Measurements from ENCODE around the gene ADARB1. TPM values are rescaled to one million over a fixed set of nuclear protein-coding genes. Genes with fewer than 3 reads are reported as not detected.
A peak's percentile ranks its signal among the peaks of the same experiment; 100 is the strongest.

Gene ADARB1
- total and polyA plus RNA-seq, 9 donors = 6.0 to 23.7 (median 16.3) TPM

- 62 to 81% (median 77%) methylated on average over 4 of the region's 4 CpGs for WGBS, 3 donors
- peak in 1 of 5 donors; percentile 58 for DNase-seq
- Histone ChIP-seq H3K27ac (no peak overlapping the region), H3K27me3 (no peaks in the 10 kb centered on the region), H3K4me1 (ENCODE audit: insufficient read depth) (peaks cover 1% of the 10 kb centered on the region), H3K9me3 (no peaks in the 10 kb centered on the region), H3K4me3 (no peak overlapping the region), H3K36me3 (no peaks in the 10 kb centered on the region)
- no peak for TF ChIP-seq EP300 (IDR thresholded peaks at IDR 0.05)
- TF ChIP-seq CTCF (IDR thresholded peaks at IDR 0.05) = no peak
- TF ChIP-seq POLR2A (IDR thresholded peaks at IDR 0.05) = no peak
- intact Hi-C loops (cut with DNase I) = no loop called here
Measured at GRCh38 chr21:45220071-45220481, 145.7 kb downstream of the ADARB1 start.

DNA sequence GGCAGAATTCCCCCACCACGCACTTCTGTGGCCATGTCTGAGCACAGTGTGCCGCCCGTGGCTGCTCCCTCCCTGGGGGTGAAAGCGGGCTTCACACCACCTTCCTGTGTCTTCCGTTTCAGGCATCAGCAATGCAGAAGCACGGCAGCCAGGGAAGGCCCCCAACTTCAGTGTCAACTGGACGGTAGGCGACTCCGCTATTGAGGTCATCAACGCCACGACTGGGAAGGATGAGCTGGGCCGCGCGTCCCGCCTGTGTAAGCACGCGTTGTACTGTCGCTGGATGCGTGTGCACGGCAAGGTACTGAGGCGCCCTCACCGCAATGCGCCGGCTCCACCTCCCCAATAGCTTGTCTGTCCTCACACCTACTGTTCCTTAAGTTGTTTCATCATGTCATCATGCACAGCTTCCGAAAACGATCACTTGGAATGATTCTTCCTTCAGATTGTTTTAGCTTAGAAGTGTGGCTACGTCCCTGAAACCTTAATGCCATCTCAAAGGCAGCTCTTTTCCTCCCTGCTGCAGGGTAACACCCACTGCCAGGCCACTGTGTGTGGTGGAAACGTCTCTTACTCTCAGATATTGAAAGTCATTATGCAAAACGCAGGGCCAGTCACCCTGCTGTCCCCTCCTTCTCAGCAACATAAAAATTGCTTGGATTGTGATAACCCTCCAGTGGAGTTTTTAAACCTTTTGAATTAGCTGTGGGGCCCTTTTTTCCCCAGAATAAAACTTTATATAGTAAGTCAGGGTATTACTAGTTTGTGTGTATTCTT lies 146.5 kb downstream of the ADARB1 start:
- no peak overlapping the region for H3K27ac ChIP-seq

GRCh38 chr21:45222001-45222400 lies 147.6 kb downstream of the ADARB1 start:
- H3K36me3 ChIP-seq = no peaks in the 10 kb centered on the region

More for the DNA sequence above, 146.5 kb downstream of the ADARB1 start:
- Histone ChIP-seq H3K27me3 (no peaks in the 10 kb centered on the region), H3K36me3 (no peaks in the 10 kb centered on the region), H3K9me3 (no peaks in the 10 kb centered on the region), H3K4me1 (ENCODE audit: insufficient read depth) (peaks cover 1% of the 10 kb centered on the region), H3K4me3 (no peak overlapping the region)
- 94 to 95% (median 95%) methylated on average over 29 of the region's 29 CpGs for WGBS, 3 donors
- no peak for TF ChIP-seq EP300 (IDR thresholded peaks at IDR 0.05)
- TF ChIP-seq POLR2A (IDR thresholded peaks at IDR 0.05) = no peak
- TF ChIP-seq CTCF (IDR thresholded peaks at IDR 0.05) = no peak
- intact Hi-C loops (cut with DNase I) = no loop called here
- no peak for DNase-seq

More at GRCh38 chr21:45222001-45222400, 147.6 kb downstream of the ADARB1 start:
- Histone ChIP-seq H3K27me3 (no peaks in the 10 kb centered on the region), H3K27ac (no peak overlapping the region), H3K4me1 (ENCODE audit: insufficient read depth) (peaks cover 1% of the 10 kb centered on the region), H3K9me3 (no peaks in the 10 kb centered on the region), H3K4me3 (no peak overlapping the region)
- intact Hi-C loops (cut with DNase I) = no loop called here
- 90 to 94% (median 91%) methylated on average over 15 of the region's 15 CpGs for WGBS, 3 donors
- no peak for DNase-seq
- TF ChIP-seq CTCF (IDR thresholded peaks at IDR 0.05) = no peak
- no peak for TF ChIP-seq POLR2A (IDR thresholded peaks at IDR 0.05)
- no peak for TF ChIP-seq EP300 (IDR thresholded peaks at IDR 0.05)

Data from ovary (tissue), 9 donors.